Kidney glomerular epithelial cell (primary cell): ENCODE results near the gene ACYP1.

Source experiments
- DNase-seq: peaks from one replicate; lab custom pipeline; 2025; lab: John Stamatoyannopoulos, UW

The ACYP1 gene

GRCh38 chr14:75063491-75064204, at the start of gene ACYP1:
Gene ACYP1, minus strand, starts transcription at chr14:75064024. Its CDS starts 471 bp downstream, at chr14:75063553.
- DNase-seq = peak; percentile 79

- no peak for DNase-seq
These were observed 46.1 kb upstream of the ACYP1 start for GRCh38 chr14:75109877-75110276.

- DNase-seq = no peak
These were observed 43.4 kb upstream of the ACYP1 start for GRCh38 chr14:75107186-75107585.

- no peak for DNase-seq
These were observed 37.7 kb upstream of the ACYP1 start for GRCh38 chr14:75101491-75101890.

- DNase-seq = no peak
These were observed 34.9 kb upstream of the ACYP1 start for GRCh38 chr14:75098682-75099081.

GRCh38 chr14:75098212-75098611, 34.4 kb upstream of the ACYP1 start:
- DNase-seq = no peak

- DNase-seq = no peak
These were observed 33.1 kb upstream of the ACYP1 start for GRCh38 chr14:75096959-75097358.

- DNase-seq = no peak
These were observed 31.9 kb upstream of the ACYP1 start for GRCh38 chr14:75095690-75096089.

GRCh38 chr14:75094896-75095295, 31.1 kb upstream of the ACYP1 start:
- DNase-seq = no peak

- no peak for DNase-seq
These were observed 28.9 kb upstream of the ACYP1 start for GRCh38 chr14:75092698-75093097.

GRCh38 chr14:75091251-75091650, 27.4 kb upstream of the ACYP1 start:
- no peak for DNase-seq

GRCh38 chr14:75090353-75090752, 26.5 kb upstream of the ACYP1 start:
- no peak for DNase-seq

- DNase-seq = peak; percentile 50
These were observed 24.9 kb upstream of the ACYP1 start for GRCh38 chr14:75088566-75089373.

GRCh38 chr14:75088153-75088552, 24.3 kb upstream of the ACYP1 start:
- no peak for DNase-seq

GRCh38 chr14:75084513-75084912, 20.7 kb upstream of the ACYP1 start:
- DNase-seq = no peak

- no peak for DNase-seq
These were observed 19.4 kb upstream of the ACYP1 start for GRCh38 chr14:75083271-75083670.

GRCh38 chr14:75081660-75082229, 17.9 kb upstream of the ACYP1 start:
- no peak for DNase-seq

GRCh38 chr14:75079521-75079920, 15.7 kb upstream of the ACYP1 start:
- DNase-seq = no peak

- DNase-seq = no peak
These were observed 14.0 kb upstream of the ACYP1 start for GRCh38 chr14:75077794-75078193.

GRCh38 chr14:75070383-75070782, 6.6 kb upstream of the ACYP1 start:
- no peak for DNase-seq

- no peak for DNase-seq
These were observed 6.0 kb upstream of the ACYP1 start for GRCh38 chr14:75069811-75070145.

- peak; percentile 88 for DNase-seq
These were observed 5.4 kb upstream of the ACYP1 start, which contains the start of gene ZC2HC1C for GRCh38 chr14:75069121-75069810. Gene ZC2HC1C, plus strand, starts transcription at chr14:75069641. Its CDS starts 933 bp downstream, at chr14:75070574.
